NCI-H187 (cell line): ENCODE measurements around the gene KLHDC3.

Experiments
- DNase-seq, 2 experiments: peaks; one replicate each; lab custom pipeline; 2025; lab: John Stamatoyannopoulos, UW

The KLHDC3 gene

GRCh38 chr6:43058531-43058930 is 44.5 kb downstream of the KLHDC3 start:
- no peak for DNase-seq

GRCh38 chr6:43059168-43060033 is 45.4 kb downstream of the KLHDC3 start, which contains the start of the genes KLC4 and MRPL2:
TSS of gene KLC4 (plus strand) at chr6:43059631. CDS start at chr6:43061336, 1,705 bp downstream.
TSS of gene MRPL2 (minus strand) at chr6:43059434. CDS start at chr6:43059381, 53 bp downstream.
- peak; percentile 96 to 97 for DNase-seq

GRCh38 chr6:43060034-43060754 is 46.1 kb downstream of the KLHDC3 start:
- peak in 1 of 2 experiments; percentile 51 for DNase-seq

GRCh38 chr6:43060755-43061633 is 46.9 kb downstream of the KLHDC3 start:
- DNase-seq = no peak

GRCh38 chr6:43061861-43062260 is 47.8 kb downstream of the KLHDC3 start:
- no peak for DNase-seq

GRCh38 chr6:43062818-43063217 is 48.8 kb downstream of the KLHDC3 start:
- no peak for DNase-seq

- peak in 1 of 2 experiments; percentile 15 for DNase-seq
Measured at GRCh38 chr6:43070028-43070632, 56.1 kb downstream of the KLHDC3 start.
